DOHH2 (cell line): ENCODE results near the gene OTX2.

Experiments used
- H3F3A ChIP-seq: fragments of 200-600 bp; sonication (generic), shearing (Covaris generic); 2 replicates; pipeline ENCODE4 v1.6.0; 2016; ENCODE audit warnings: antibody characterized with exemption, mild to moderate bottlenecking; ENCODE audit not compliant: control insufficient read depth, insufficient read depth
- H3K27ac ChIP-seq: fragments of 200-600 bp; sonication (generic); 2 replicates; pipeline ENCODE4 v1.5.1; 2014; ENCODE audit warnings: low read depth, mild to moderate bottlenecking, low read length, moderate library complexity
- H3K27me3 ChIP-seq: fragments of 200-600 bp; sonication (generic); 2 replicates; pipeline ENCODE4 v1.6.1; 2014; ENCODE audit warnings: mild to moderate bottlenecking, low read length, mixed read lengths; ENCODE audit not compliant: control insufficient read depth
- H3K36me3 ChIP-seq: fragments of 200-600 bp; sonication (generic); 2 replicates; pipeline ENCODE4 v1.6.1; 2014; ENCODE audit warnings: mild to moderate bottlenecking, low read length, moderate library complexity, mixed read lengths; ENCODE audit not compliant: control insufficient read depth
- H3K4me1 ChIP-seq: fragments of 200-600 bp; sonication (generic); 2 replicates; pipeline ENCODE4 v1.6.1; 2014; ENCODE audit warnings: mild to moderate bottlenecking, low read length, mixed read lengths; ENCODE audit not compliant: control insufficient read depth
- H3K4me2 ChIP-seq: fragments of 200-600 bp; sonication (generic); 2 replicates; pipeline ENCODE4 v1.6.0; 2014; ENCODE audit warnings: mild to moderate bottlenecking, low read length, moderate library complexity
- H3K4me3 ChIP-seq: fragments of 200-600 bp; sonication (generic); 2 replicates; pipeline ENCODE4 v1.5.1; 2014; ENCODE audit warnings: mild to moderate bottlenecking, low read length, mixed read lengths
- H3K79me2 ChIP-seq: fragments of 200-600 bp; sonication (generic); 2 replicates; pipeline ENCODE4 v1.6.1; 2014; ENCODE audit warnings: mild to moderate bottlenecking, low read length, mixed read lengths; ENCODE audit not compliant: control insufficient read depth
- H3K9me2 ChIP-seq: fragments of 200-600 bp; sonication (generic); replicated peaks from 2 replicates; pipeline ENCODE4 v1.6.1; 2014; ENCODE audit warnings: mild to moderate bottlenecking, low read length, mixed read lengths; ENCODE audit not compliant: control insufficient read depth
- H3K9me3 ChIP-seq: fragments of 200-600 bp; sonication (generic); 2 replicates; pipeline ENCODE4 v1.6.1; 2014; ENCODE audit warnings: antibody characterized with exemption, low read length, mixed read lengths; ENCODE audit not compliant: control insufficient read depth, insufficient read depth
- H4K20me1 ChIP-seq: fragments of 200-600 bp; sonication (generic); 2 replicates; pipeline ENCODE4 v1.6.0; 2014; ENCODE audit warnings: low read depth, mild to moderate bottlenecking, antibody characterized with exemption, low read length, moderate library complexity; ENCODE audit not compliant: control insufficient read depth, insufficient read depth
- EZH2phosphoT487 ChIP-seq: fragments of 200-600 bp; sonication (generic); IDR thresholded peaks from 2 replicates; pipeline ENCODE4 v1.6.1; 2017; ENCODE audit warnings: borderline replicate concordance, mild to moderate bottlenecking, antibody characterized with exemption, low read length, moderate library complexity, mixed read lengths
- TF ChIP-seq, protein P1 (sequence below): fragments of 200-600 bp; sonication (generic); IDR thresholded peaks from one replicate; pipeline ENCODE4 v1.5.1; 2014; ENCODE audit warnings: antibody characterized with exemption, mild to moderate bottlenecking, low read depth, low read length; ENCODE audit not compliant: poor library complexity, severe bottlenecking

Gene OTX2

DNA sequence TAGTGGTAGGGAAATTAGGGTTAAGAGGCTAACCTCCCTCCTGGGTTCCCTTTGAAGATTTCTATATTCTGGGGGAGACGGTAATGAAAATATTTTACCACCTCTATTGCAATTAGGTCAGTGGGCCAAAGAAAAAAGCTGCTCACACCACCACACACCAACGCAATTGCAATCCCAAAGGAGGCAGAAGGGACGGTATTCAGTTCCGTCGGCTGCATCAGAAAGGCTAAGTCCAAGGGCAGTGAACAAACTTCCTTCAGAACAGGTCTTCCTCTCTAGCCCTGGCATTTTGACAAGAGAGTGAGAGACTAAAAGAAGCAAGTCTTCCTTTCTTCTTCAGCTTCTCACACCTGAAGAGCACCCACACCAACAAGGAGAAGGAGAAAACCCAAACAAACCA, 51.2 kb downstream of the OTX2 start:
- H3K27me3 ChIP-seq = no peaks in the 10 kb centered on the region
- H3K4me3 ChIP-seq = no peak overlapping the region
- TF ChIP-seq, protein P1, sequence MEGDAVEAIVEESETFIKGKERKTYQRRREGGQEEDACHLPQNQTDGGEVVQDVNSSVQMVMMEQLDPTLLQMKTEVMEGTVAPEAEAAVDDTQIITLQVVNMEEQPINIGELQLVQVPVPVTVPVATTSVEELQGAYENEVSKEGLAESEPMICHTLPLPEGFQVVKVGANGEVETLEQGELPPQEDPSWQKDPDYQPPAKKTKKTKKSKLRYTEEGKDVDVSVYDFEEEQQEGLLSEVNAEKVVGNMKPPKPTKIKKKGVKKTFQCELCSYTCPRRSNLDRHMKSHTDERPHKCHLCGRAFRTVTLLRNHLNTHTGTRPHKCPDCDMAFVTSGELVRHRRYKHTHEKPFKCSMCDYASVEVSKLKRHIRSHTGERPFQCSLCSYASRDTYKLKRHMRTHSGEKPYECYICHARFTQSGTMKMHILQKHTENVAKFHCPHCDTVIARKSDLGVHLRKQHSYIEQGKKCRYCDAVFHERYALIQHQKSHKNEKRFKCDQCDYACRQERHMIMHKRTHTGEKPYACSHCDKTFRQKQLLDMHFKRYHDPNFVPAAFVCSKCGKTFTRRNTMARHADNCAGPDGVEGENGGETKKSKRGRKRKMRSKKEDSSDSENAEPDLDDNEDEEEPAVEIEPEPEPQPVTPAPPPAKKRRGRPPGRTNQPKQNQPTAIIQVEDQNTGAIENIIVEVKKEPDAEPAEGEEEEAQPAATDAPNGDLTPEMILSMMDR = no peak
- no peak for TF ChIP-seq EZH2phosphoT487
- H3K27ac ChIP-seq = no peak overlapping the region
- H4K20me1 ChIP-seq = no peaks in the 10 kb centered on the region
- H3K4me2 ChIP-seq = no peak overlapping the region
- no peaks in the 10 kb centered on the region for H3K79me2 ChIP-seq
- H3K9me3 ChIP-seq = no peaks in the 10 kb centered on the region
- no peaks in the 10 kb centered on the region for H3K36me3 ChIP-seq
- H3K9me2 ChIP-seq = no peaks in the 10 kb centered on the region
- H3F3A ChIP-seq = no peaks in the 10 kb centered on the region
- H3K4me1 ChIP-seq = no peaks in the 10 kb centered on the region

DNA sequence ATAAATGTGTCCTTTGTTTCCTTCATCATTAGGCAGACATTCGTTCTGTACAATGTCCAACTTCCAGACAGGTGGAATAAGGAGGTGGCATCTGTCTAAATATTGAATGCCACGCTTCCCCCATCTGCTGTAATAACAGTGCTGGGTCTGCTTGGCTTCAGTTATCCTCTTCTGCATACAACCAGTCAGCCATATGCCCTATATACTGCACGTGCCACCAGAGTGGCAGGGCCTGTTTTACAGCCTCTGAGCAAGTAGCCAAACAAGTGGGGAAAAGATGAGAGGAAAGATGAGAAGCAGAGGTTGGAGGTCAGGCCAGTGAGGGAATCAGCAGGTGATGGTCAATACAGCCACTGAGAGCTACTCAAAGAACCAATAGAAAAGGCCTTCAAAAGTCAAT, 55.4 kb downstream of the OTX2 start:
- TF ChIP-seq EZH2phosphoT487 = no peak
- TF ChIP-seq, protein P1 = no peak
- no peaks in the 10 kb centered on the region for H4K20me1 ChIP-seq
- no peaks in the 10 kb centered on the region for H3K36me3 ChIP-seq
- H3K9me3 ChIP-seq = no peaks in the 10 kb centered on the region
- H3K79me2 ChIP-seq = no peaks in the 10 kb centered on the region
- H3K27me3 ChIP-seq = no peaks in the 10 kb centered on the region
- H3K27ac ChIP-seq = no peak overlapping the region
- H3K4me2 ChIP-seq = no peak overlapping the region
- H3F3A ChIP-seq = no peaks in the 10 kb centered on the region
- H3K4me1 ChIP-seq = no peaks in the 10 kb centered on the region
- no peaks in the 10 kb centered on the region for H3K9me2 ChIP-seq
- H3K4me3 ChIP-seq = no peak overlapping the region

DNA sequence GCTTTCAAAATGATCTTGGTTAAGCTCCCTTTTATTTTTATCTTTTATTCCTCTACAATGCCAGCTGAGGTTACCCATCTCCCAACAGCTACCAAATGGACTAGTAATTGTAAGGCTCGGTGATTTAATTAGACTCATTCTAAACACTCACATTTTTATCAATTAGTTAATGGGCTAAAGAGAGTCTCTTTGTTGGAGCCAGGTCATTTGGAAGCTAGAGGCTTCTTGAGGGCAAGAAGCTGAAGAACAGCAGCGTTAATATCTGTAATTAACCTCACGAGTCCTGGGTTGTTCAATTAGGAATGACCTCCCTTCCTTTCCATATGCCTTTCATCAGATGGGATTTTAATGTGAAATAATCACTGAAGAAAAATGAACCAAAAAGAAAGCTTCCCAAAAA, 56.9 kb downstream of the OTX2 start:
- Histone ChIP-seq H3K36me3 (no peaks in the 10 kb centered on the region), H3K27me3 (no peaks in the 10 kb centered on the region), H3K4me2 (no peak overlapping the region), H3K4me1 (no peaks in the 10 kb centered on the region), H4K20me1 (no peaks in the 10 kb centered on the region), H3F3A (no peaks in the 10 kb centered on the region), H3K4me3 (no peak overlapping the region), H3K79me2 (no peaks in the 10 kb centered on the region), H3K27ac (no peak overlapping the region), H3K9me2 (no peaks in the 10 kb centered on the region), H3K9me3 (no peaks in the 10 kb centered on the region)
- TF ChIP-seq, protein P1 = no peak

DNA sequence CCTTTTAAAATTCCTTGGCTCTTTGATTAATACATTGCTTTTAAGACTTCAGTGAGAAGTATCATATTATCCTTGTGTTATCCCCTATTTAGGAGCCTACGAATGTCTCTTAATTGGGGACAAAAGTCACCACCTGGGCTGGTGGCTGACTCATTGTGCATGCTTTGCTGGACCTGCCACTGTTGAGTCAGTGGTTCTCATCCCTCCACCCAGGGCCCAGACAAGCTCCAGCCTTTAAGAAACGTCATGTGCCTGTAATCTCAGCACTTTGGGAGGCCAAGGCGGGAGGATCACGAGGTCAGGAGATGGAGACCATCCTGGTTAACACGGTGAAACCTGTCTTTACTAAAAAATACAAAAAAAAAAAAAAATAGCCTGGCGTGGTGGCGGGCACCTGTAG, 57.9 kb downstream of the OTX2 start:
- no peak overlapping the region for H3K4me3 ChIP-seq
- H3K27ac ChIP-seq = no peak overlapping the region
- H3K36me3 ChIP-seq = no peaks in the 10 kb centered on the region
- no peaks in the 10 kb centered on the region for H3K9me2 ChIP-seq
- H4K20me1 ChIP-seq = no peaks in the 10 kb centered on the region
- H3K4me1 ChIP-seq = no peaks in the 10 kb centered on the region
- no peak for TF ChIP-seq EZH2phosphoT487
- TF ChIP-seq, protein P1 = no peak
- no peaks in the 10 kb centered on the region for H3K9me3 ChIP-seq
- H3K79me2 ChIP-seq = no peaks in the 10 kb centered on the region
- H3K4me2 ChIP-seq = no peak overlapping the region
- no peaks in the 10 kb centered on the region for H3K27me3 ChIP-seq
- H3F3A ChIP-seq = no peaks in the 10 kb centered on the region
